Uterus (tissue), 4 donors: Measurements from ENCODE around the gene SCGB3A1. TPM values are rescaled to one million over a fixed set of nuclear protein-coding genes. Genes with fewer than 3 reads are reported as not detected.

Experiments
- DNase-seq, 2 donors: peaks; one replicate each; pipeline ENCODE4 v3.0.0-alpha.2; 2019 to 2020
- H3K27ac ChIP-seq, 2 donors: fragments of 200-600 bp; sonication (generic); 1 replicate in 1 of 2; 2 replicates in 1 of 2; pipeline ENCODE4 v1.5.1; 2016 to 2018
- H3K27me3 ChIP-seq, 2 donors: fragments of 200-600 bp; sonication (generic); one replicate each; pipeline ENCODE4 v1.5.1; 2018 to 2019; ENCODE audit warnings: control low read depth in 1 of 2
- H3K36me3 ChIP-seq, 2 donors: fragments of 200-600 bp; sonication (generic); one replicate each; pipeline ENCODE4 v1.5.1; 2019; ENCODE audit warnings: control low read depth in 1 of 2
- H3K4me1 ChIP-seq, 2 donors: fragments of 200-600 bp; sonication (generic); one replicate each; pipeline ENCODE4 v1.5.1; 2018 to 2019; ENCODE audit warnings: control low read depth in 1 of 2
- H3K4me3 ChIP-seq, 2 donors: fragments of 200-600 bp; sonication (generic); 1 replicate in 1 of 2; 2 replicates in 1 of 2; pipeline ENCODE4 v1.5.1; 2018 to 2019; ENCODE audit warnings: mild to moderate bottlenecking in 1 of 2
- H3K9me3 ChIP-seq, 2 donors: fragments of 200-600 bp; sonication (generic); one replicate each; pipeline ENCODE4 v1.5.1; 2019; ENCODE audit warnings: control low read depth in 1 of 2
- CTCF ChIP-seq, 4 experiments: fragments of 200-600 bp in 2 of 4; fragments of 450-650 bp in 2 of 4; sonication (generic) in 2 of 4; IDR thresholded peaks; one replicate each; pipeline ENCODE4 v1.5.1; 2016 to 2019; ENCODE audit warnings: antibody characterized with exemption in 4 of 4, mild to moderate bottlenecking in 2 of 4, moderate library complexity in 1 of 4
- POLR2A ChIP-seq, 2 donors: fragments of 450-650 bp; IDR thresholded peaks; one replicate each; pipeline ENCODE4 v1.6.1; 2016; ENCODE audit warnings: antibody characterized with exemption in 2 of 2, mild to moderate bottlenecking in 1 of 2, moderate library complexity in 1 of 2
- intact Hi-C: fragments of 100-400 bp; cut with DNase I; formaldehyde crosslinking; loops from one replicate; pipeline ENCODE4 v1.15.1; 2023; ENCODE audit warnings: low total_unique reads
- total RNA-seq, 4 donors: library from RNA; depleted of rRNA in 3 of 4; stranded (reverse); fragments of >200 nt in 3 of 4; gene quantifications; one replicate each; pipeline versions ENCODE4 v1.1.0 to v1.2.4, GENCODE V29; 2014 to 2023
- donor health status: DM: yes; HTN: yes; CAD: no.

SCGB3A1 gene
- total RNA-seq, 4 donors from 2014 or later, result 0.98 TPM; not detected in 3

- TF ChIP-seq POLR2A (IDR thresholded peaks at IDR 0.05) (no peak), CTCF (IDR thresholded peaks at IDR 0.05) (no peak)
- Histone ChIP-seq H3K27ac (no peak overlapping the region), H3K36me3 (no peaks in the 10 kb centered on the region), H3K27me3 (no peaks in the 10 kb centered on the region), H3K4me3 (no peak overlapping the region), H3K4me1 (no peaks in the 10 kb centered on the region), H3K9me3 (no peaks in the 10 kb centered on the region)
- DNase-seq, result no peak
- intact Hi-C loops, result no loop called here
Observed at GRCh38 chr5:180595381-180596114, 4.2 kb upstream of the SCGB3A1 start.

DNA sequence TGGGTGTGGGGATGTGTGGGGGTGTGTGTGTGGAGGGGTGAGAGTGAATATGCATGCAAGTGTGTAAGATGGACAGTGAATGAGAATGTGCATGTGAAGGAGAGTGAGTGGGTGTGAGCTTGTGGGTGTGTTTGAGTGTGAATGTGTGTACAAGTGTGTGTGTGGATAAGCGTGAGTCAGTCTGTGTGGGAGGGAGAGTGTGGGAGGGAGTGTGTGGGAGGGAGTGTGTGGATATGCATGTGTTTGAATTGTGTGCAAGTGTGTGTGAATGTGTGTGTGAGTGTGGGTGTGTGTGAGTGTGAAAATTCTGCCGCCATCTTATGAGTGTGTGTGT, 3.7 kb upstream of the SCGB3A1 start:
- no peak overlapping the region for H3K27ac ChIP-seq
- H3K4me3 ChIP-seq, result no peak overlapping the region
- intact Hi-C loops, result no loop called here
- TF ChIP-seq POLR2A (IDR thresholded peaks at IDR 0.05), result no peak
- TF ChIP-seq CTCF (IDR thresholded peaks at IDR 0.05), result no peak
- H3K4me1 ChIP-seq, result no peaks in the 10 kb centered on the region
- DNase-seq, result no peak
- H3K9me3 ChIP-seq, result no peaks in the 10 kb centered on the region
- no peaks in the 10 kb centered on the region for H3K36me3 ChIP-seq
- no peaks in the 10 kb centered on the region for H3K27me3 ChIP-seq

GRCh38 chr5:180594311-180595045, 3.2 kb upstream of the SCGB3A1 start:
- intact Hi-C loops, result no loop called here
- no peak for DNase-seq
- H3K4me3 ChIP-seq, result no peak overlapping the region
- no peaks in the 10 kb centered on the region for H3K4me1 ChIP-seq
- H3K36me3 ChIP-seq, result no peaks in the 10 kb centered on the region
- H3K27me3 ChIP-seq, result peaks cover 0 to 3% of the 10 kb centered on the region in 2 donors
- H3K9me3 ChIP-seq, result no peaks in the 10 kb centered on the region
- TF ChIP-seq CTCF (IDR thresholded peaks at IDR 0.05), result no peak
- TF ChIP-seq POLR2A (IDR thresholded peaks at IDR 0.05), result no peak
- no peak overlapping the region for H3K27ac ChIP-seq

- no peak for TF ChIP-seq CTCF (IDR thresholded peaks at IDR 0.05)
- no peak for TF ChIP-seq POLR2A (IDR thresholded peaks at IDR 0.05)
- no peaks in the 10 kb centered on the region for H3K9me3 ChIP-seq
- no peak overlapping the region for H3K27ac ChIP-seq
- intact Hi-C loops, result no loop called here
- no peaks in the 10 kb centered on the region for H3K4me1 ChIP-seq
- no peak overlapping the region for H3K4me3 ChIP-seq
- H3K36me3 ChIP-seq, result no peaks in the 10 kb centered on the region
- peaks cover 0 to 3% of the 10 kb centered on the region in 2 donors for H3K27me3 ChIP-seq
- no peak for DNase-seq
Observed at GRCh38 chr5:180593446-180594206, 2.3 kb upstream of the SCGB3A1 start.

- Histone ChIP-seq H3K27ac (no peak overlapping the region), H3K9me3 (no peaks in the 10 kb centered on the region), H3K4me1 (no peaks in the 10 kb centered on the region), H3K4me3 (no peak overlapping the region), H3K36me3 (no peaks in the 10 kb centered on the region), H3K27me3 (peaks cover 0 to 3% of the 10 kb centered on the region in 2 donors)
- DNase-seq, result no peak
- intact Hi-C loops, result no loop called here
- no peak for TF ChIP-seq POLR2A (IDR thresholded peaks at IDR 0.05)
- TF ChIP-seq CTCF (IDR thresholded peaks at IDR 0.05), result no peak
Observed at GRCh38 chr5:180592176-180592575, 877 bp upstream of the SCGB3A1 start.
